Left lung (tissue), 10 donors: ENCODE measurements around the gene CCDC152. TPM values are rescaled to one million over a fixed set of nuclear protein-coding genes. Genes with fewer than 3 reads are reported as not detected.

Experiments used
- ATAC-seq: fragments of 200-7000 bp; cut with Tn5 transposase; one replicate; pipeline ENCODE4 v1.9.1; 2020; ENCODE audit warnings: moderate library complexity
- DNase-seq, 4 donors: peaks; one replicate each; pipeline ENCODE4 v3.0.0-alpha.2; 2013 to 2020
- H3K27ac ChIP-seq, 2 donors: fragments of 200-600 bp; sonication (generic) in 1 of 2; one replicate each; pipeline versions ENCODE4 v1.5.0 to v1.8.0; 2020 to 2021
- H3K27me3 ChIP-seq, 2 donors: fragments of 200-600 bp; sonication (generic) in 1 of 2; one replicate each; pipeline versions ENCODE4 v1.5.0 to v1.8.0; 2020 to 2021
- H3K36me3 ChIP-seq, 2 donors: fragments of 200-600 bp; sonication (generic) in 1 of 2; one replicate each; pipeline versions ENCODE4 v1.5.0 to v1.8.0; 2020 to 2021
- H3K4me1 ChIP-seq, 2 donors: fragments of 200-600 bp; one replicate each; pipeline ENCODE4 v1.8.0; 2021
- H3K4me3 ChIP-seq, 2 donors: fragments of 200-600 bp; sonication (generic) in 1 of 2; one replicate each; pipeline versions ENCODE4 v1.5.0 to v1.8.0; 2020 to 2021; ENCODE audit warnings: mild to moderate bottlenecking in 1 of 2
- H3K9me3 ChIP-seq, 2 donors: fragments of 200-600 bp; sonication (generic) in 1 of 2; one replicate each; pipeline versions ENCODE4 v1.5.0 to v1.8.0; 2020 to 2021
- CTCF ChIP-seq, 2 donors: fragments of 200-600 bp; sonication (generic) in 1 of 2; IDR thresholded peaks; one replicate each; pipeline versions ENCODE4 v1.5.0 to v1.8.0; 2021; ENCODE audit warnings: antibody characterized with exemption in 2 of 2
- intact Hi-C, 2 donors: fragments of 100-400 bp; cut with DNase I; formaldehyde crosslinking; loops; one replicate each; pipeline versions ENCODE4 v1.11.2 to v1.14.2; 2022
- polyA plus RNA-seq, 6 donors: library from polyadenylated mRNA; unstranded; fragments of 120-200 nt; gene quantifications; one replicate each; pipeline ENCODE4 v1.2.1, GENCODE V29; 2013; ENCODE audit not compliant: insufficient read length in 6 of 6
- total RNA-seq, 2 donors: library from RNA; stranded (reverse); fragmentation: NEBNext Ultra II Directional; extraction: Animal tissue kit (Norgen Biotek cat#: 25700); gene quantifications; one replicate each; pipeline ENCODE4 v1.2.1, GENCODE V29; 2021
- donor health status: DM: no; HTN: yes; CAD: no.
- donor health status: DM: no; HTN: no; CAD: no.

CCDC152 gene
- total and polyA plus RNA-seq, 8 donors, result 0.96 to 37.8 (median 21.4) TPM

DNA sequence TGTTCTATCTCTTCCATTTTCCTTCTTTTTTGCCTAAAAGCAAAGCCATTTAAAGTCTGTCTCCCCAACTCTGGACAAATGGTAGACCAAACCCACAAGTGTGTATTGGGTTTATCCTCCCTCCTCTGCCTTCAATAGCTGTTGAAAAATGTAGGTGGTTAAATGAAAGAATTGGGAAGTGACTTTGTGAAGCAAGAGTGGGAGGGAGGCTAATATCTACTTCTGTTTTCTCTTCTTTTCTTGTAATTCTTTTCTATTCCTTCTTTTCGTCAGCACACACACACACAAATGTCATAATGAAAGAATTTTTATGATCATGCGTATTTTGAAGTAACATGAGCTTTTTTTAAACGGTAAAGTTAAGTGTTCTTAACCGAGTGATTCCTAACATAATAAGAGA lies 3.8 kb downstream of the CCDC152 start:
- Histone ChIP-seq H3K36me3 (no peaks in the 10 kb centered on the region), H3K27me3 (peaks cover 9 to 14% of the 10 kb centered on the region in 2 donors), H3K4me3 (no peak overlapping the region), H3K4me1 (peaks cover 0 to 3% of the 10 kb centered on the region in 2 donors), H3K27ac (no peak overlapping the region), H3K9me3 (no peaks in the 10 kb centered on the region)
- DNase-seq (no peak), ATAC-seq (no peak)
- no peak for TF ChIP-seq CTCF (IDR thresholded peaks at IDR 0.05)
- intact Hi-C loops, result loop anchor here in 1 of 2 donors (10.0 kb wide), 1 partner anchor 756 kb away; no protein-coding TSS in a partner anchor

- ATAC-seq, result no peak
- Histone ChIP-seq H3K4me3 (no peak overlapping the region), H3K36me3 (no peaks in the 10 kb centered on the region), H3K9me3 (no peaks in the 10 kb centered on the region), H3K4me1 (peaks cover 0 to 3% of the 10 kb centered on the region in 2 donors), H3K27me3 (peaks cover 9 to 10% of the 10 kb centered on the region in 2 donors), H3K27ac (no peak overlapping the region)
- TF ChIP-seq CTCF (IDR thresholded peaks at IDR 0.05), result no peak
- intact Hi-C loops, result loop anchor here in 1 of 2 donors (10.0 kb wide), 1 partner anchor 757 kb away; no protein-coding TSS in a partner anchor
- no peak for DNase-seq
These were observed 5.2 kb downstream of the CCDC152 start for GRCh38 chr5:42761791-42762190.

- TF ChIP-seq CTCF (IDR thresholded peaks at IDR 0.05), result peak in 1 of 2 donors; percentile 43
- H3K4me1 ChIP-seq, result no peaks in the 10 kb centered on the region
- H3K27ac ChIP-seq, result no peak overlapping the region
- H3K36me3 ChIP-seq, result no peaks in the 10 kb centered on the region
- no peak overlapping the region for H3K4me3 ChIP-seq
- intact Hi-C loops, result loop anchor here in 1 of 2 donors (10.0 kb wide), 1 partner anchor 763 kb away; no protein-coding TSS in a partner anchor
- no peaks in the 10 kb centered on the region for H3K27me3 ChIP-seq
- H3K9me3 ChIP-seq, result no peaks in the 10 kb centered on the region
- DNase-seq (peak in 2 of 4 donors; percentile 23 to 33), ATAC-seq (peak; percentile 68)
These were observed 11.0 kb downstream of the CCDC152 start for GRCh38 chr5:42767491-42768105.

DNA sequence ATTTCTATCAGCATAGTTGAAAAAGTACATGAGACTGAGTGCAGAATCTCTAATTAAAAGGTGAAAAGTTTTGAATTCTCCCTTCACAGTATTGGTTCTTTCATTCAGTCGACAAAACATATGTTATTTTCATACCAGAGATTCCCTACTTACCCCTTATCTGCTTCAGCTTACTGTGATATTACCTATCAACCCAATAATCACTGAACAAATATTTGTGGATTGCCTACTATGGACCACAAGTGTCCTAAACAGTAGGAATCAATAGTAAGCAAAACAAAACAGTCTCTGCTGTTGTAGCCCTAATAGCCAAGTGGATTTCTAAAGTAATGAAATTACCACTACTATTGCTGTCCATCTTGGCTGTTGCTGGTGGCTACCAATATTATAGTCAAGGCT lies 11.5 kb downstream of the CCDC152 start:
- no peak for ATAC-seq
- intact Hi-C loops, result loop anchor here in 1 of 2 donors (10.0 kb wide), 1 partner anchor 763 kb away; no protein-coding TSS in a partner anchor
- H3K27me3 ChIP-seq, result no peaks in the 10 kb centered on the region
- H3K4me1 ChIP-seq, result no peaks in the 10 kb centered on the region
- H3K9me3 ChIP-seq, result no peaks in the 10 kb centered on the region
- H3K4me3 ChIP-seq, result no peak overlapping the region
- no peak for TF ChIP-seq CTCF (IDR thresholded peaks at IDR 0.05)
- H3K27ac ChIP-seq, result no peak overlapping the region
- no peaks in the 10 kb centered on the region for H3K36me3 ChIP-seq
- DNase-seq, result no peak

DNA sequence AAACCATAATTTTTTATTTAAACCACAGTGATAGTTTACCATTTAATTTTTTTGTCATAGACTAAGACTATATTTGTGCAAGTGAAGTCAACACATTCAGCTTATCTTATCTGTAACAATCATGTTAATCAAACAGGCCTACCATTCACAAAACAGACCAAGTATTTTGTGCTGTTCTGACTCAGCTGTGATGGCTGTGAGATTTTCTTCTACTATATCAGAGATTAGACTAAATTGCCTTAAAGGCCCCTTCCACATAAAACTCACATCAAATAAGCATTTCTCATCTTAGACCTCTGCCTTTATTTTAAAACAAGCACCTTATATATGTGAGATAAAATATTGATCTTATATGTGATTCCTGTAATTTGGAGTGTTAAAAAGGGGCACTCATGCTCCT lies 13.4 kb downstream of the CCDC152 start:
- ATAC-seq, result no peak
- Histone ChIP-seq H3K4me3 (no peak overlapping the region), H3K36me3 (no peaks in the 10 kb centered on the region), H3K9me3 (no peaks in the 10 kb centered on the region), H3K4me1 (no peaks in the 10 kb centered on the region), H3K27me3 (no peaks in the 10 kb centered on the region), H3K27ac (no peak overlapping the region)
- intact Hi-C loops, result no loop called here
- DNase-seq, result no peak
- TF ChIP-seq CTCF (IDR thresholded peaks at IDR 0.05), result no peak
